ENCODE measurements around the gene PACSIN2.

GRCh38 chr22:42906605-42907348, 108.2 kb downstream of the PACSIN2 start:
- TF ChIP-seq TAF1 (IDR thresholded peaks at IDR 0.05; ENCODE audit: borderline replicate concordance, insufficient read depth, low read length) (no peak), POLR2AphosphoS5 (IDR thresholded peaks at IDR 0.05; ENCODE audit: low read depth, low read length) (no peak), REST (IDR thresholded peaks at IDR 0.05; ENCODE audit: insufficient read depth in 1 of 2, low read depth in 2 of 2, low read length in 2 of 2) (no peak), SIN3A (IDR thresholded peaks at IDR 0.05; ENCODE audit: borderline replicate concordance, insufficient read depth, low read length) (no peak)

Data from PFSK-1 (cell line).